Pons (tissue), 1 donor: ENCODE data around the gene RNF225.
"Not testable (repeated sequence)": the region's sequence is repeated elsewhere in the genome, so short reads cannot be mapped to it uniquely, and the experiment has no call there.

Experiments used
- DNase-seq: peaks from one replicate; pipeline ENCODE4 v3.0.0-alpha.2; 2016; ENCODE audit warnings: low spot score

RNF225 gene

DNA sequence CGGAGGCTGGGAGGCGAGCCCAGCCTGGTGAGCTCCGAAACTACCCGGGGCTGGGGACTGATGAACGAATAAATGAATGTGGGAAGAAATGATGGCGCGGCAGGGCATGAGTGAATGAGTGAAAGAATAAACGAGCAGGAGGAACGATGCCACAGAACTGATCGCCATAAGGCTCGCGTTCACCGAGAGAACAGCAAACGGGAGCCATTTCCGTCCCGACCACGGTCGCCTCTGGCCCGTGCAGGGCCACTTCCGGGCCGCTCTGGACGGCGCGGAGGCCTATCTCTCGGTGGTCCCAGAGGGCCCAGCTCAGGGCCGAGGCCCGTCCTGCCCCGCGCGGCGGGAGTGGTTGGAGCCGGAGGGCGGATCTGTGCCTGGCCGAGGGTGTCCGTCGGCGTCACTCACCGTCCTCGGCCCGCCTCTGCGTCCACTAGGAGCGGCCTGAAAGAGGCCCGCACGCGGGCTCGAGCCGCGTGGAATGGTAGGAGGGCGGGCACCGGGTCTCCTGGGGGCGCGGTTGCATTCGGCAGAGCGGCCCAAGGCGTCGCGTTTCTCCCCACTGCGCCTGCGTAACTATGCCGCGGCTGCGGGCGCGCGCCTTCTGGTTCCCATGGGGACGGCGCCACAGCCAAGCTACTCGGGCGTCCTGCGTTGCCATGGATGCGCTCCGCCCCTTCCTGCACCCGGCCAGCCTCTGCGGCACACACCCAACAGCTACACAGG, 33.0 kb upstream of the RNF225 start, which contains the start of gene ZNF497:
ZNF497 (minus strand) TSS at position 480 of the 723 bp plus-strand sequence. CDS start 5,116 bp downstream, outside the sequence.
- DNase-seq = peak; percentile 94

DNA sequence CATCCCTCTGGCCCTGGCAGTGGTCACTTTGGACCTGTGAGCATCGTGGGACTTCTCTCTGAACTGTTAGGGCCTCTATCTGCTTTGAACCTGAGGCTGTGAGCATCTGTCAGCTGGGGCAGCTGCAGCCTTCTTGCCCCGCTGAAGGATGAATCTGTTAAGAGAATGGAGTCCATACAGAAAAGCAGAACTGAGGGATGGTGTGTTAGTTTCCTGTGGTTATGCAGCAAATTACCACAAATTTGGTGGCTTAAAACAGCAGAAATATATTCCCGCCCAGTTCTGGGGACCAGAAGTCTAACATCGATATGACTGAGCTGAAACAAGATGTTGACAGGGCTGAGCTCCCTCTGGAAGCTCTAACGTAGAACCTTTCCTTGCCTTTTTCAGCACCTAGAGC, 31.3 kb upstream of the RNF225 start:
- DNase-seq = no peak

DNA sequence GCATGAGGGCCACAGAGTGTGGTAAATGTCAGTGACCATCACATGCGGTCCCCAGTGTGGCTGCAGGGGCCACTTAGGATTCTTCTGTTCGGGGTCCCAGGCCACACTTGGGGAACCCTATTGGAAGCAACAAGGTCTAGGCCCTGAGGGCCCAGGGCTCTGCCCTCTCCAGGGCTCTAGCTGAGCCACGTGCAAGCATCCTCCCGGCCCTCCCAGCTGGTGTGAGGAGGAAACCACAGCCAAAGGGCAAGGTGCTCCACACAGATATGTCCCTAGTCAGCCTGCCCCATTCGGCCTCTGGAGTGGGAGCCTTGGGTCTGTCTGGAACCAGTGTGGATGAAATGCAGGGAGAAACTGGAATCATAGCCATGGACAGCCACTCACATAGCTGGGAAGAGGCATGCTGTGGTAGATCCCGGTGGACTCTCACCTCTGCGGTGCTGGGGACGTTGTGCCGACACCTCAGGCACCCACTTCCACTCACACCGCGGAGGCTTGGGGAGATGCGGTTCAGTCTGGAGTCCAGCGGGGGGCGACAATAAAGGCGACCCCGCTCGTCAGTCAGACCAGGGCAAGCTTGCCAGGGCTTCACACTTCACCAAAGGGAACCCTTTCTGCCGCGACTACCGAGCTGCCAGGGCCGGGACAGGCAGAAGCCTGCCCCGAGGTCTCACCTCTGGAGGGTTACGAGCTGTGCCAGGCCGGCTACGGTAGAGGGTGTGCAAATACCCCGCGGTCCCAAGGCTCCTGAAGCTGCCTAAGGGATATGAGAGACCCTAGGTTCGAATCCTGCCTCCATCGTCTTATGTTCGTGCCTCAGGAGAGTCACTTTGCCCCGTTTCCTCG, 28.6 kb upstream of the RNF225 start:
- no peak for DNase-seq

DNA sequence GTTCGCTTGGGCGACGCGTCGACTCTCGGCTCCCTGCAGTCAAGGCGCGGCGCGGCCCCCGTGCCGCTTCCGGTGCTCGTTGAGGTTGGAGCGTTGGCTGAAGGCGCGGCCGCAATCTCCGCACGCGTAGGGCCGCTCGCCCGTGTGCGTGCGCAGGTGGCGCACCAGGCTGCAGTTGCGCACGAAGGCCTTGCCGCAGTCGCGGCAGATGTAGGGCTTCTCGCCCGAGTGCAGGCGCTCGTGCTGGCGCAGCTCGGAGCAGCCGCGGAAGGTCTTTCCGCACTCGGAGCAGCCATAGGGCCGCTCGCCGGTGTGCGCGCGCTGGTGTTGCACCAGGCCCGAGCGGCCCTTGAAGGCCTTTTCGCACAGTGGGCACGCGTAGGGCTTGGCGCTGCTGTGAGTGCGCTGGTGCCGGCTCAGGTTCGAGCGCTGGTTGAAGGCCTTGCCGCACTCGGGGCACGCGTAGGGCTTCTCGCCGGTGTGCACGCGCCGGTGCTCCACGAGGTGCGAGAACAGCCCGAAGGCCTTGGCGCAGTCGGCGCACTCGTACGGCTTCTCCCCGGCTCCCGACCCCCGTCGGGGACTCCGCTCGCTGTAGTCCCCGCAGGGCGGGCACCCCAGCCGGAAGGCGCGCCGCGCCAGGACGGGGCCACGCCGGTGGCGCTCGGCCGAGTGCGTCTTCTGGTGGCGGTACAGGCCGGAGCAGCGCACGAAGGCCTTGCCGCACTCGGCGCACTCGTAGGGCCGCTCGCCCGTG, 27.6 kb upstream of the RNF225 start:
- DNase-seq = no peak

DNA sequence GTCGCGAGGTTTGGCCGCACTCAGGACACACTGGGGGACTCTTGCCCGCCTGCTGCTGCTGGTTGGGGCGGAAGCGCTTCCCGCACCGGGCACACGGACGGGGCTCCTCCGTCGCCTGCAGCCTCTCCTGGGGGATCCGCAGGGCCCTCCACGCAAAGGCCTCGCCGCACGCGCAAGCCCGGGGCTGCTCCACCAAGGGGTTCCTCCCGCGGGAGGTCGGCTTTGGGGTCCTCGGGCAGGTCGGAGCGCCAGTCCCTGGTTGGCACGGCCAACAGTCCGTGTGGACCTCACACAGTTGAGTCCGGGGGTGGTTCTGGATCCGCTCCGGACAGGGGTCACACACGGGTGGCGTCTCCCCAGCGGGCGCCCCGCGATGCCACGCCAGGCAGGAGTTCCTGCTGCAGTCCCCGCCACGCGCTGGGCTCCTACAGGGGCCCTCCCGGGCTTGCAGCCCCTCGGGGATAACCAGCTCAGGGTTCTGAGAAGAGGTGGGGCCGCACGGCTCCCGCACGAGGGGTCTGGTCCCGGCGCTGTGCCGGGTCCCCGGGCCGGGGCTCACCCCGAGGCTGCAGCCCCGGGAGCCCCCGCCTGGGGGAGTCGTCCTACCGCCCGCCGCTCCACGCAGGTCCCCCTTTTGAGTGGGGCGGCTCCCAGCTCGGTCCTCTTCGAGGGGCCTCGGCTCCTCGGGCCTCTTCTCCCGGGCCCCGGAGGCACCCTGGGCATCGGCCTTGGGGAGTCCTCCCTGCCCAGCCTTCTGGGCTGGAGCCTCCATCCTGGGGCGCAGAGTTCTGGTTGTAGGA, 26.7 kb upstream of the RNF225 start:
- no peak for DNase-seq

DNA sequence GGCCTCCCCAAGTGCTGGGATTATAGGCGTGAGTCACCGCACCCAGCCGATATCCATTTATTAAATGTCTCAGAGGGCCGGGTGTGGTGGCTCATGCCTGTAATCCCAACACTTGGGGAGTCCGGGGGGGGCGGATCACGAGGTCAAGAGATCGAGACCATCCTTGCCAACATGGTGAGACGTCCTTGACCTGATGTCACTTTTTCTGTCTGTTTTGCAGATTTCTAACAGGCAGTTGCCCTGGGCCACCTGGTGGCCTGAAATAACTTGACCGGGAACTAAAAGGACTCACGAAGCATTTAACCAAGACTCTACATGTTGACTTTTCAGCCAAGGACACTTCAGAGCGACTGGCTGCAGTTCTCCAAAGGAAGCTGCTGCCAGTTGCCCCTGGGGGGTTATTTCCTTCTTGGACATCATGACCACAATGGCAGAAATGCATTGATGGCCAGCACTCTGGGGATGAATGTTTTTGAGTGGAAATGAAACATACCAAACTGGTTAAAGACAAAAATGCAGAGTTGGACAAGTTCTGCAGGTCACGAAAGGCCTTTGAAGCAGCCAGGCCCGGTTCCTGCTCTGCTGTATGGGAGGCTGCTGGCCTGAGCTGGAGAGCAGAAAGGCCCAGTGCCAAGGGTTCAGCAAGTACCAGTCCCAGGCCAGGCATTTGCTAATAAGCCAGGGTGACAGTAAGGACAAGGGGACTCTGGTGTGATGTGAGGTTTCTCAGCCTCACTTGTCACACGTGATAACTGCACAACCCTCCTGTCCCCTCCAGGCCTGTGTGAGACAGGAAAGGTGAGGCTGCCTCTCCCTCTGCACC, 22.9 kb upstream of the RNF225 start:
- DNase-seq = no peak

DNA sequence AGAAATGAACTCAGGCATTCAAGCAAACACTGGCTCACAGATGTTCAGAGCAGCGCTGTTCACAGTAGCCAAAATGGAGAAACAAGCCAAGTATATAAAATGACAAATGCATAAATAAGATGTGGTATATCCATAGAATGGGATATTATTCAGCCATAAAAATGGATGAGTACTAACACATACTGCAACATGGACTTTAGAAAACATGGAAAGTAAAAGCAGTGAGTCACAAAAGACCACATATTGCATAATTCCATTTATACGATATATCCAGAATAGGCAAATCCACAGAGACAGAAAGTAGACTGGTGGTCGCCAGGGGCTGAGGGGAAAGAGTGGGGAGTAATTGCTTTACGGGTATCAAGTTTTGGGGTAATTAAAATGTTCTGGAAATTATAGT, 21.3 kb upstream of the RNF225 start:
- no peak for DNase-seq

DNA sequence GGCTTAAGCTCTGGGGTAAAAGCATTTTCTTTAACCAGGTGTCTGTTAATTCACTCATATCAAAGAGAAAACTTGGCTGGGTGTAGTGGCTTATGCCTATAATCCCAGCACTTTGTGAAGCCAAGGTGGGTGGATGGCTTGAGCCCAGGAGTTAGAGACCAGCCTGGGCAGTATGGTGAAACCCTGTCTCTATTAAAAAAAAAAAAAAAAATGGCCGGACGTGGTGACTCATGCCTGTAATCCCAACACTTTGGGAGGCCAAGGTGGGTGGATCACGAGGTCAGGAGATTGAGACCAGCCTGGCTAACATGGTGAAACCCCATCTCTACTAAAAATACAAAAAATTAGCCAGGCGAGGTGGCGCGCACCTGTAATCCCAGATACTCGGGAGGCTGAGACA, 18.7 kb upstream of the RNF225 start:
- not testable (repeated sequence) for DNase-seq

DNA sequence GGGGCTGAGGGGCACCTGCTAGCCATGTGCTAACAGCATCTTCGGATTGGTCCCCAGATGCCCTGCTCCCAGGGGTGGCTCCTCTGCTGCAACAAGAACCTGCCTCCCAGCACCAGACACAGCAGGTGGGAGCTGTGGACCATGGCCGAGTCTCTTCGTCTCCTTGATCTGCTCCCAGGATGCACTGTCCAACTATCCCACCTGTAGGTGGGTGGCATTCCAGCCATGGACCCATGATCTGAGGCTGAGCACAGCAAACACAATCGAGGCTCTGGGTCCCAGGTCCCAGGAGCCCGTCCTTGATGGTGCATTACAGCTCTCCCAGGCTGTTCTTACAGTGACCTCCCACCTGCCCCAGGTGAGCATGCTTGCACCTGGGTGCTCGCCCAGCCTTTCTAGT, 16.2 kb upstream of the RNF225 start:
- no peak for DNase-seq

DNA sequence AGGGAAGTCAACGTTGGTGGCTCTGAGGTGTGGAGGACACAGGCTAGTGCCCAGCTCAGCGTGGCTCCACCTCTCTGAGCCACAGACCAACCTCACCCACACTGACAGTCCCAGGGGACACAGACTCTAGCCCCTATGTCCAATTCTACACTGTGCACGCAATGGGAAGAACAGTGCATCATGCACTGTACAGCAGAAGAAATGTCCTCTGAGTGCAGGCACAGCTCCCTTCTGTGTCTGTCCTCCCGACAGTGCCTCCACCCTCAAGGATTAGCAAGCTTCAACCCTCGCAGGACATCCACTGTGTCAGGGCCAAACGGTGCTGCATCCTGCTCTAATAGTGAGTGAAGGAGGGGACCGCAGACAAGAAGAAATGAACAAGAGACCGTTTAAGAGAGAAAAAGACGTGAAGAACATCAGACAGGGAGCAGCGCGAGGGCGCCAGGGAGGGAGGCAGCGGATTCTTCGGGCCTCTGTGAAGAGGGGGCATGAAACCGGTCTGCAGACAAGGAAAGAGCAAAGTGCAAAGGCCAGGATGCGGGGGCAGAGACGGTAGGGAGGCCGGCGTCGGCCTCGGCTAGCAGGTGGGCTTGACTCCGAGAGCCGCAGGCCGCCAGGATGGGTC, 15.3 kb upstream of the RNF225 start:
- DNase-seq = no peak

DNA sequence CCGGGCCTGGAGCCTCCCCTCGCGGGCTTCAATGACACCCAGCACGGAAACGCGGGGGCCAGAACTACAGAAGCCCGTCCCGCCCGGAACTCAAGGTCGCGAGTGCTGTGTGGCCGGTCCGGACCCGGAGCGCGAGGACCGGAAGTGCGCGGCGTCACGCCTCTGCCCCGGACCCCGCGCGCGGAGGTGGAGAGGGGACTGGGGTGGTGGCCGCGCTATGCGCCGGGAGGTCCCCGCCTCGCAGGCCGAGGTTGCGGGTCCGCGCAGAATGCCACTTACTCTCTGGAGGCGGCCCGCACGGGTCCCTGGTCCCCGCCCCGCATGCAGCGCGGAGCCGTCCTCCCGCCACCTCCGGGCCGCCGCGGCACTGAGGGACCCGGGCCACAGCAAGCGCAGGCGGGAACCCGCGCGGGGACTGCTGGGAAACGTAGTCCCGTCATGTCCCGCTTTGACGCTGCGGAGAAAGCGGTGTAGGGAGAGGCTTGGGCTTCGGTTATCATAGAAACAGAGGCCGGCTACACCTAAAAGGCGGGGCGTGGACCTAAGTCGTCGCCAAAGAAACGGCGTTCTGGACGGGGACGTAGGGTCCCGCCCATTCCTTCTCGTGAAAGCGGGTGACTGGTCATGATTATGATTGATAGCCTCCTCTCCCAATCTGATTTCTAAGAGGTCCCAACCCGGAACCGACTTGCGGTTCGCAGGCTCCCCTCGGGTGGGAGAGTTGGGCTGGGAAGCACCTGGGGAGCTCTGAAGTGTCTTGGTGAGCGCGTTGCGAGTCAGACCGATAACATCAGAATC, 14.6 kb upstream of the RNF225 start, which contains the start of gene ZNF837:
ZNF837 (minus strand) TSS at position 369 of the 798 bp plus-strand sequence. CDS start 11,698 bp downstream, outside the sequence.
- DNase-seq = peak; percentile 100

DNA sequence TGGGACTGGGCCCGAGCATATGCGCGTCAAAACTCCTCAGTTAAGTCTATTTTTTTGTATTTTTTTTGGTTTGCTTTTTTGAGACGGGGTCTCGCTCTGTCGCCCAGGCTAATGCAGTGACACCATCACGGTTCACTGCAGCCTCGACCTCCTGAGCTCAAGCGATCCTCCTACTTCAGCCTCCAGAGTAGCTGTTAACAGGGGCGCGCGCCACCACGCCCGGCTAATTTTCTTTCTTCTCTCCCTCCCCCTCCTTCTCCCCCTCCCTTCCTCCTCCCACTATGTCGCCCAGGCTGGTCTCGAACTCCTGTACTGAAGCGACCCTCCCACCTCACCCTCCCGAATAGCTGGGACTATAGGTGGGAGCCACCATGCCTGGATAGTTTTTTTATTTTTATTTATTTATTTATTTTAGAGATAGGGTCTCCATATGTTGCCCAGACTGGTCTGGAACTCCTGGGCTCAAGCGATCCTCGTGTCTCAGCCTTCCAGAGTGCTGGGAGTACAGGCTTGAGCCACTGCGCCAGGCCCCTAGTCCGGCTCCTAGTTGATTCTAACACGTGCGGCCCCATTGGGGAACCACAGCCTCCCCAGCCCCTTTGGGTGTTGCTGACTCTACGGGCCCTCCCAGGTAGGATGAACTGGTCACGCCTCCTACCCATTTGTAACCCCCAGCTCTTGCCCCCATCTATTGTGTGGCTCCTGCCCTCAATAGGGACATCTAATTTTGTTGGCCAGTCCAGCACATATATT, 13.8 kb upstream of the RNF225 start:
- DNase-seq = no peak

DNA sequence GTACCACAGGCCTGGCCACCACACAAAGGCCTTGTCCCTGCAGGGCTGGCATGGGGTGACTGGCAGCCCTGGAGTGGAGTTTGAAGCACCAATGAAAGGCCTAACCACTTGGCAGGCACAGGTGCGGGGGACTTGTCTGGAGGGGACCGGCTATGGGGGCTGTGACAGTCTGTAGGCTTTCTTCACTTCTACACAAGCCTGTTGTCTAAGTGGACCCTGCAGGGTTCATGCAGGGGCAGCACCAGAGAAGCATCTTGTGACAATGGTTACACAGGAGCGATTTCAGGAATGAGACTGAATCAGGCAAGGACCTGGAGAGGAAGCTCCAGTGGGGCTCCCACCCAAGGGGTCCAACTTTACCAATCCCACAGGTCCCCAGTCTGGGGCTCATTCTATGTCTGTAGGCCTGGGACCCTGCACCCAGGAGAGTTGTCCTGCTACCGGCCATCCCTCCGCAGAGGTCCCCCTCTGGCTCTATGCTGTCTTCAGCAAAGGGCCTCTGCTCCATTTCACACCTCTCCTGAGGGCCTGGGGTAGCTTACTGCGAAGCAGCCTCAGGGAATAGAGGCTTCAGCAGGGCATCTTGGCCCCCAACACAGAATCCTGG, 12.4 kb upstream of the RNF225 start:
- DNase-seq = no peak

DNA sequence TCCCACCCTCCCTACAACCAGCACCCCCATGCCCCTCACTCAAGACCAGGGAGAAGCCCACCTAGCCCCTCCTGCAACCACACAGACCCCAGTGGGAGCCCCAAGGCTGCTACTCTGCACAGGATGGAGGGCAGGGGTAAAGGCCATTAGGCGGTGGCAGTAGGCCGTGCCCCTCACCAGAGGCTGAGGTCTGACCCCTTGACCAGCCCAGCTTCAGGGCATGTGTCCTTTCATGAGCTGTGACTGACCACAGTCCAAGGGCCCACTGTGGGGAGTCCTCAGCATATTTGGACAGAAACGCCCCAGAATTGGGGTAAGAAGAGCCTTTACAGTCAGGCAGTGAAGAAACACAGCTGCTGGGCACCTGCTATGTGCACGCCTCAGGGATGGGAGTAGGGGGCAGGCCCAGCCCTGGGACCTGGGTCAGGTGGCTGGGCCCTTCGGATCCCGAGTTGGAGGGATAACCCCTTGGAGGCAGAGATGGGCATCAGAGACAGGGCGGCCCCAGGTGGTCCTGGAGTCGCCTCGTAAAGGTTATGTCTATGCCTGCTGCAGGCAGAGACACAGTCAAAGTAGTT, 10.1 kb upstream of the RNF225 start:
- no peak for DNase-seq

DNA sequence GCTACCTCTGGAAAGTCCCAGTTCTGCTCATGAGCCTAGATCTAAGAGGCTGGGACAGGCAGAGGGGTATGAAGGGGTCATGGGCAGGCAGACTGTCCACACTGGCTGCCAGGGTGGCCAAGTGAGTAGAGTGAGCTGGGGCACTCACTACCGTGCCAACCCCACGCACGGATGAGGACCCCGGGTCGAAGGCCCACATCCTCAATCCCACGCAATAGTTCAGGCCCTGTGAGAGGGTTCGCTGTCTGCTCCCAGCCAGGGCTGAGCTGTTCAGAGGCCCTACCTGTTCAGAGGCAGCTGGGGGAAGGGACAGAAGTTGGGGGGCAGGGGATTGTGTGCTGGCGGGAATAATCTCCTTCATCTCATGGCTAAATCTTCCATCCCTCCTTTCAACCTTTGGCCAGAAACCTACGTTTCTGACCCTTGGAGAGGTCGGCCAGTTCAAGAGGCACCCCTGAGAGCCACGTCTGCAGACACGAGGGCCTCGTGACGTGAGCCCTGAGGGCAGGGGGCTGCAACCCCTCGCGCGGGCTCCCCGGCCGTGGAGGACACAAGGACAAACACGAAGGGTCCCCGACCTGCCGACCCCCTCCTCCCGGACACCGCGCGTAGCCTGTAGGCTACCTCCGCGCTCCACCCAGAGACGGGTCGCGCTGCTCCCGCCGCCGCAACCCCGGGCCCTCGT, 9.4 kb upstream of the RNF225 start:
- DNase-seq = no peak

DNA sequence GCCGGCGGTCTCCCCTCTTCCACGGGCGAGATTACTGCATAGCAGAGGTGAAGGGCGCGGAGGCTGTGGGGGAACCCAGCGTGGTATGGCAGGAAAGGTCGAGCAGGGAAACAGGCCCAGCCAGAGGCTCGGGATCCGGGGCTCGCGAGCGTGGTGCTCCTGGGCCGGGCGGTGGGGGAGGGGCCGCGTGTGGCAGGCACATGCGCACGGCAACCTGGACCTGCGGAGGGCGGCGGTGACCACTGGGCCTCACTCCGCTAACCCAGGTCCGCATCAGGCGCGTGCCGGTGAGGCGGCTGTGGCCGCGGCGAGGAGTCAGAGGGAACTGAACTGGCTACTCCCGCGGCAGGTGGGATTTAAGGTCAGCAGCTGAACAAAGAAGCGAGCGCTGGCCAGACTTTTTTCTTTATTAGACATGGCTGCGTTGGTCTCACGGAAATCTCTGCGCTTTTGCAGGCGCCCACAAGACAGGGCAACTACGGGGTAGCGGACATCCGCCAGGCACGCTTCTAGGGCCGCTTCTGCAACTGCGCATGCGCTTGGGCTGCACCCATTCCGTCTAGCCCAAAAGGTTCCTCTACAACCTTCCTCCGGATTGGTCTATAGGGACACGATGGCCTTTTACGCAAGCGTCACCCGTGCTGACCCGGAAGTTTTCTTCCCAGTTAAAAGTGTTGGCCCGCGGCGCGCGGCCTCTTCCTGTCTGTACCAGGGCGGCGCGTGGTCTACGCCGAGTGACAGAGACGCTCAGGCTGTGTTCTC, 8.7 kb upstream of the RNF225 start, which contains the start of gene RPS5:
RPS5 (plus strand) TSS at position 694 of the 762 bp plus-strand sequence. CDS start 869 bp downstream, outside the sequence.
- DNase-seq = peak; percentile 99
